HG02678 (cell line): ENCODE data around the gene SYCP2L.
A peak's percentile ranks its signal among the peaks of the same experiment; 100 is the strongest.
"Not testable (repeated sequence)": the region's sequence is repeated elsewhere in the genome, so short reads cannot be mapped to it uniquely, and the experiment has no call there.

ENCODE experiments used
- ATAC-seq: cut with Tn5 transposase; IDR thresholded peaks from one replicate; pipeline ENCODE4 v1.9.1; 2021; ENCODE audit warnings: mild to moderate bottlenecking, moderate library complexity; ENCODE audit not compliant: unreplicated experiment

SYCP2L gene

GRCh38 chr6:11002176-11002575 lies 115.3 kb downstream of the SYCP2L start:
- ATAC-seq: no peak

DNA sequence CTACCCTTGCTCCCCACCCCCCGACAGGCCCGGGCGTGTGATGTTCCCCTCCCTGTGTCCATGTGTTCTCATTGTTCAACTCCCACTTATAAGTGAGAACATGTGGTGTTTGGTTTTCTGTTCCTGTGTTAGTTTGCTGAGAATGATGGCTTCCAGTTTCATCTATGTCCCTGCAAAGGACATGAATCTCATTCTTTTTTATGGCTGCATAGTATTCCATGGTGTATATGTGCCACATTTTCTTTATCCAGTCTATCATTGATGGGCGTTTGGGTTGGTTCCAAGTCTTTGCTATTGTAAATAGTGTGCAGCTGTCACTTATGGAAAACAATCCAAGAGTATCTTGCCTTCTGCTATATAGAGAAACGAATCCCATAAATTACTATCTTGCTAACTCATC lies 116.4 kb downstream of the SYCP2L start:
- ATAC-seq: not testable (repeated sequence)

DNA sequence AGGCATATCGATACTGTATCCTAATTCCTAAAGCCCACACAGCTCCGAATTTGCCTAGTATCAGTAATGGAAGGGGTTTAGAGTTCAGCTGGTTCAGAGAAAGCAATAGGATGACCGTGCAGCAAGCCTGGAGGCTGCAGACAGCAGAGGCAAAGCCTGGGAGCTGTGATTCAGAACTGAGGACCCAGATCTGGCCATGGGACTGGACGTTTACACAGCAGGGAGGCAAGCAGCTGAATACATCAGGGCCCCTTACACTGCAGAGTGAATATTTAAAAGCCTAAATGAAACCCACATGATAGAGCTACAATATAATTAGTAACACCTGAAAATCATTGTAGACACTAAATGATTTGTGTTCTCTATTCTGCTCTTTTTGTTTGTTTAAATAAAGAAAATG lies 119.2 kb downstream of the SYCP2L start:
- ATAC-seq: no peak

DNA sequence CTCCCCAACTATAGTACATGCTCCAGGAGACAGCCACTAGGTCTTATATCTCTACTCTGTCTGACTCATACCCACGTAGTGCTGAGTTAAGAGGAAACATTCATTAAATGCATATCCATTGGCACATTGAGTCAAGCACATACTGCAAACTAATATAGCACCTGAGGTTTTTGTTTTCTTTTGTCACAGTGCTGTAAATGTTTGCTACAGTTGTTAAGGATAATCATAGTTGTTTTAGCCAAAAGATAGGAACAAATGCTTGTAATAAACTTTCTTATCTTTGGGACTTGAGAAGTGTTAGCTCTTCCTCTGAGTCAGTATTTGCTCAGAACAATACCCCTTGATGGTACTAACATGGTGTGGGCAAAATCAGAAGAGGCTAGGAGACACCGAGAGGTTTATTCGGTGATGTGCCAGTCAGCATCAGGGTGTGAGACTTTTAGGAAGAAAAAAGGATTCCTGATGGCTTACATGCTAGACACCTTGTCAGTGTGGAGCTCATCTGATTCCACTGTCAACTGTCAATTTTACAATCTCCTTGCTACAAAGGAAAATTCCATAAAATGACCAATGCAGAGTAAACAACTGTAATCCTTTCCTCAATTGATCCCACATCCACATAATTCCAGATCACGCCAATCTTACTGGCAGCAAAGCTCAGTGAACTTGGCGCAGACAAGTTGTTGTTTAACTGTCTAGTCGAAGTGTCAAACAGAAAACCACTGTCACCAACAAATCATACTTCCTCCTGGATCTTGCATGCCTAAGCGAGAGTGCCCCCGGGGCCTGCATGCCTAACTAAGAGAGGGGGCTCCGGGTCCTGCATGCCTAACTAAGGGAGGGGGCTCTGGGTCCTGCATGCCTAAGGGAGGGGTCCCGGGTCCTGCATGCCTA lies 121.1 kb downstream of the SYCP2L start:
- ATAC-seq: no peak

DNA sequence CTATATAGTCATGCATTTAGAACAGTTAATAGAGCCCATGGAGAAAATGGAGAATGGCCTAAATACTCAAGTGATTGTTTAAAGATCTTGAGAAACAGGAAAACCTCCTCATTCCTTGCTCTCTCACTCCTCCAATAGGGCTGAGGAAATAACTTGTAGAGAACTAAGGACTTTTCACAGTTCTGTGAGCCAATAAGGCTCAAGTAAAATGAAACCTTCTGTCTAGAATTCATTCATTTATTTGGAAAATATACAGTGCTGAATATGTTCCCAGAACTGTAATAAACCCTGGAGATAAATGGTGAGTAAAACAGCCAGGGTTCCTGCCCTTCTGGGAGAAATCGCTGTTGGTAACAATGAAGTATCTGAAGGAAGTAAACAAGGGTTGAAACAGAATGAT lies 122.0 kb downstream of the SYCP2L start:
- ATAC-seq: no peak

- peak; percentile 66 for ATAC-seq
These were observed 122.5 kb downstream of the SYCP2L start for GRCh38 chr6:11009353-11009752.

GRCh38 chr6:11011787-11012234 lies 125.0 kb downstream of the SYCP2L start:
- no peak for ATAC-seq

- no peak for ATAC-seq
These were observed 125.5 kb downstream of the SYCP2L start for GRCh38 chr6:11012295-11012754.

- ATAC-seq: no peak
These were observed 126.3 kb downstream of the SYCP2L start for GRCh38 chr6:11012976-11013720.

GRCh38 chr6:11013721-11014070 lies 126.8 kb downstream of the SYCP2L start:
- no peak for ATAC-seq

- no peak for ATAC-seq
These were observed 128.2 kb downstream of the SYCP2L start for GRCh38 chr6:11015102-11015501.

DNA sequence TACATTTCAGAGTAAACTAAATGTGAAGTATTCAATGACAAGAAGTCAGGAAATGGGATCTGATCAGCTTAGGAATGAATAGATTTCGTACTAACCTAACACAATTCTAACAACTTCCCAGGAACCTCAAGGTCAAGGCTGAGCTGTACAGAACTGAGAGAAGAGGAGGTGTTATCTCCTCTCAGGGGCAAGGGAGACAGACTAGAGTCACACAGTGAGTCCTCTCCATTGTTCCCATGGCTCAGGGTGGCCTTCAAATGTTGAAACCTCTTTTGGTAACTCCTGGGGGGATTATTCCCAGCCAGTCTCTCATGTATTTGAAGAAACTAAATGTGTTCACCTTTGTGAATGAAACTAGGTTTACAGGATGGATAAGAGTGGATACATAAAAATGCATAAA lies 129.6 kb downstream of the SYCP2L start:
- no peak for ATAC-seq

- no peak for ATAC-seq
These were observed 130.2 kb downstream of the SYCP2L start for GRCh38 chr6:11017090-11017489.

- ATAC-seq: no peak
These were observed 131.4 kb downstream of the SYCP2L start for GRCh38 chr6:11018225-11018624.

DNA sequence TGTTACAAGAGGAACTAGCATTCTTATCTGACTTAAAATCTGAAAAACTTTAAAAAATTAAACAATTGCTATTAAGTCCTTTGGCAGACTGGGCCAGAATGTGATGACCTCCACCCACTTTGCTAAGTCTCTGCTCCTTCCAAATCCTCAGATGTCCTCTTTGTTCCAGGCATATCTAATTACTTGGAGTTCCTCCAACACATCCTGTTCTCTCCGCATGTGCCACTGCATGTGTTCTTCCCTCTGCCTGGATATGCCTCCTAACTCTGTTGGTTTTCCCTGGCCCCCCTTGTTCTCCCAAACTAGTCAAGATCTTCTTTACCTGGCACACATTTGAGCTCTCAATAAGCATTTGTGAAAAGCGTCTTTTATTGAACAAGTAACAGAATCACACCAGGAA lies 134.2 kb downstream of the SYCP2L start:
- ATAC-seq: no peak

DNA sequence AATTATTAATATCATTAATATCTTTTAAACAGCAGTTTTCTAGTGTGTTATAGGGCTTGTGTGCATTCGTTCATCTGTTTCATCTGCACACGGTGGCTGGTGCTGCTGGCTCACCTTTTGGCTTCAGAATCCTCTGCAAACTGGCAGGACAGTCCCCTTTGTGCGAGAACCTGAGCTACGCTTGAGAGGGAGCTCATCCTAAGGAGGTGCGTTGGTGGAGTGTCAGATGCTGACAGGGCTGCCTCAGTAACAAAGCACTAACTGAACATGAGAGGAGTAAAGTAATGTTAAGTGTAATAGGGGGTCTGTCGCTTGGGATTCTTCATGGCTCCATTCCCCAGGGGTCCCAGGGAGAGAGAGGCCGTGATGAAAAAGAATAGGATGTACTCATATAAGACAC lies 134.9 kb downstream of the SYCP2L start:
- no peak for ATAC-seq

- ATAC-seq: no peak
These were observed 136.2 kb downstream of the SYCP2L start for GRCh38 chr6:11023032-11023431.
